ENCODE data around the gene CDRT4. TPM values are rescaled to one million over a fixed set of nuclear protein-coding genes. Genes with fewer than 3 reads are reported as not detected.

The CDRT4 gene
- total RNA-seq, 1 experiment from 2014 or later, result 6.2 TPM

DNA sequence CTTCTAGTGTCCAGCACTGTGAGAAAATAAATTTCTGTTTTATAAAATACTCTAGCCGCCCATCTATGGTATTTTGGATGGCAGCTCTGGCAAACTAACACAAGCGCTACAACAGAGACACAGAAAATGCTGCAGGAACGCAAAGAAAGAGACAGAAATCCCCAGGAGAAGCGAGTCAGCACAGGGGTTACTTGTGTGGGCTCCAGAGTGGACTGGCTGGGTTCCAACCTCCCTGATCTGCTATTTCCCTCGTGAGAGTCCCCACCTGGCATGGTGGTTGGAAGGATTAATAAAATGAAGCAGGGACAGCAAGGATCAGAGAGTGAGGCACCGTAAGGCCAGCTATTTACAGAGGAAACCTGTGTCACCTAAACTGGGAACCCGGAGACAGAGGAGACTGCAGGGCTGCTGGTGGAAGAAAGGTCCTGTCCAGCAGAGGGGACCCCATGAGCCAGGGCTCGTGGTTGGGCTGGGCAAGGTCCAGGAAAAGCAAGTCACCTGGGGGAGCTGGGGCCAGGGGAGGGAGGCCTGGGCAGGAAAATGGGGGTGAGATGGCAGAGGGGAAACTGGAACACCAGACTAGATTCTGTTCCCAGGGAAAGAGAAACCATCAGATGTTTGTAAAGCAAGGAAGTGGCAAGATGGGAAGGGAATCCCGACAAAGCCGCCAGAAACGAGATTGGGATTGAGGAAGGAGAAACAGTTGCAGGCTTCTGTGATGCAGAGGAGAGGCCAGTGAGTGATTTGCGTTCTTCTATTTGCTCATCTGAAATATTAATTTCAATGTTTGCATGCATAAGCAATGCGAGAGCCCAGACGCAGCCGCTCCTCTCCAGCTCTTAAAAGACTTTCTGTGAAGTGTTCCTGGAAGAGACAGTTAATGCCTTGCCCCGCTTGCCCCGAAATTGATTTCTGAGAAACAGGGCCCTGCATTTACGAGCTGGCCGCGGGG is 63.0 kb downstream of the CDRT4 start:
- H3K27ac ChIP-seq (ENCODE audit: low read depth, low read length), result no peak overlapping the region
- H3K36me3 ChIP-seq (ENCODE audit: control insufficient read depth in 1 of 2, insufficient read depth in 2 of 2, low read length in 2 of 2), result no peaks in the 10 kb centered on the region
- ChIA-PET CTCF (no interaction called here), POLR2A (no interaction called here), RAD21 (ENCODE audit: low non-redundant PET in 1 of 2, low total read pairs in 2 of 2, uncharacterized antibody in 2 of 2, unreplicated experiment in 2 of 2) (no interaction called here)
- H3K79me2 ChIP-seq (ENCODE audit: insufficient read depth, low read length), result no peaks in the 10 kb centered on the region
- no peak overlapping the region for H3K9ac ChIP-seq (ENCODE audit: low read length)
- peaks cover 0 to under 1% of the 10 kb centered on the region in 2 experiments; a peak in 1 of 4 replicates for H3K4me1 ChIP-seq (ENCODE audit: control insufficient read depth in 1 of 2, insufficient read depth in 2 of 2, low read length in 2 of 2)
- H3K4me3 ChIP-seq (replicated peaks in 1 of 2; ENCODE audit: low read depth in 1 of 2, low read length in 2 of 2), result no peak overlapping the region
- intact Hi-C loops (cut with micrococcal nuclease), result no loop called here
- DNase-seq (ENCODE audit: low read depth, low spot score) (no peak), ATAC-seq (no peak)
- H3K9me2 ChIP-seq (ENCODE audit: insufficient read depth), result no peaks in the 10 kb centered on the region
- H4K20me1 ChIP-seq (ENCODE audit: insufficient read depth), result no peaks in the 10 kb centered on the region
- no TSS peak for BruUV-seq (replicated peaks)
- TF ChIP-seq ZNF274 (IDR thresholded peaks at IDR 0.05; ENCODE audit: low read depth, low read length) (no peak), JUND (IDR thresholded peaks at IDR 0.05) (no peak), SRF (IDR thresholded peaks at IDR 0.05; ENCODE audit: low read depth) (no peak), SP1 (IDR thresholded peaks at IDR 0.05; ENCODE audit: low read depth) (no peak), CBX3 (IDR thresholded peaks at IDR 0.05; ENCODE audit: low read depth) (no peak), MAX (IDR thresholded peaks at IDR 0.05) (no peak), POLR2AphosphoS5 (IDR thresholded peaks at IDR 0.05; ENCODE audit: low read depth, low read length) (no peak), FOSL1 (IDR thresholded peaks at IDR 0.05; ENCODE audit: low read depth) (no peak), EZH2 (IDR thresholded peaks at IDR 0.05) (no peak), EGR1 (IDR thresholded peaks at IDR 0.05; ENCODE audit: low read depth) (no peak), TCF7L2 (IDR thresholded peaks at IDR 0.05; ENCODE audit: borderline replicate concordance, extremely low read depth, insufficient read depth, insufficient read length) (no peak), SIN3A (IDR thresholded peaks at IDR 0.05; ENCODE audit: low read depth) (no peak), ELF1 (IDR thresholded peaks at IDR 0.05; ENCODE audit: borderline replicate concordance, low read depth) (no peak)
- TF ChIP-seq, protein P1, sequence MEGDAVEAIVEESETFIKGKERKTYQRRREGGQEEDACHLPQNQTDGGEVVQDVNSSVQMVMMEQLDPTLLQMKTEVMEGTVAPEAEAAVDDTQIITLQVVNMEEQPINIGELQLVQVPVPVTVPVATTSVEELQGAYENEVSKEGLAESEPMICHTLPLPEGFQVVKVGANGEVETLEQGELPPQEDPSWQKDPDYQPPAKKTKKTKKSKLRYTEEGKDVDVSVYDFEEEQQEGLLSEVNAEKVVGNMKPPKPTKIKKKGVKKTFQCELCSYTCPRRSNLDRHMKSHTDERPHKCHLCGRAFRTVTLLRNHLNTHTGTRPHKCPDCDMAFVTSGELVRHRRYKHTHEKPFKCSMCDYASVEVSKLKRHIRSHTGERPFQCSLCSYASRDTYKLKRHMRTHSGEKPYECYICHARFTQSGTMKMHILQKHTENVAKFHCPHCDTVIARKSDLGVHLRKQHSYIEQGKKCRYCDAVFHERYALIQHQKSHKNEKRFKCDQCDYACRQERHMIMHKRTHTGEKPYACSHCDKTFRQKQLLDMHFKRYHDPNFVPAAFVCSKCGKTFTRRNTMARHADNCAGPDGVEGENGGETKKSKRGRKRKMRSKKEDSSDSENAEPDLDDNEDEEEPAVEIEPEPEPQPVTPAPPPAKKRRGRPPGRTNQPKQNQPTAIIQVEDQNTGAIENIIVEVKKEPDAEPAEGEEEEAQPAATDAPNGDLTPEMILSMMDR (IDR thresholded peaks at IDR 0.05 in 2 of 3, conservative IDR thresholded peaks at IDR 0.05 in 1 of 3; ENCODE audit: borderline replicate concordance in 1 of 3, insufficient read depth in 1 of 3, low read depth in 2 of 3, low read length in 2 of 3), result no peak
- H2AFZ ChIP-seq (ENCODE audit: low read depth, low read length, poor library complexity, severe bottlenecking), result no peak overlapping the region
- no peak overlapping the region for H3K4me2 ChIP-seq (ENCODE audit: low read length)
- no peaks in the 10 kb centered on the region for H3K27me3 ChIP-seq (ENCODE audit: insufficient read depth, low read length)
- no peaks in the 10 kb centered on the region for H3K9me3 ChIP-seq (ENCODE audit: control insufficient read depth in 1 of 2, insufficient read depth in 1 of 2, low read depth in 1 of 2, low read length in 2 of 2)

Measured in HCT116 (cell line).